ENCODE measurements around the gene RAPSN. TPM values are rescaled to one million over a fixed set of nuclear protein-coding genes. Genes with fewer than 3 reads are reported as not detected.
A peak's percentile ranks its signal among the peaks of the same experiment; 100 is the strongest.

Gene RAPSN
- polyA plus RNA-seq, 2 donors, result 0.13 to 0.16 TPM

- H3K9me3 ChIP-seq (ENCODE audit: control insufficient read depth in 2 of 2, insufficient read depth in 1 of 2, low read depth in 1 of 2, low read length in 1 of 2), result no peaks in the 10 kb centered on the region
- no peaks in the 10 kb centered on the region for H3K4me1 ChIP-seq (ENCODE audit: control insufficient read depth in 2 of 2, insufficient read depth in 2 of 2, low read length in 1 of 2)
- no peak overlapping the region for H3K27ac ChIP-seq (ENCODE audit: low read depth in 2 of 2, low read length in 1 of 2)
- H3K36me3 ChIP-seq (ENCODE audit: control insufficient read depth in 2 of 2, insufficient read depth in 2 of 2, low read length in 1 of 2), result peaks cover 0 to 22% of the 10 kb centered on the region in 2 donors
- 91 to 95% methylated on average over 7 of the region's 7 CpGs for WGBS, 2 donors
- H3K27me3 ChIP-seq (ENCODE audit: control insufficient read depth in 1 of 2, insufficient read depth in 2 of 2, low read length in 2 of 2), result no peaks in the 10 kb centered on the region
- H3K4me3 ChIP-seq (ENCODE audit: low read depth in 1 of 2, low read length in 2 of 2), result no peak overlapping the region
These were observed 36.2 kb upstream of the RAPSN start for GRCh38 chr11:47485107-47485506.

GRCh38 chr11:47483457-47483856 is 34.5 kb upstream of the RAPSN start:
- H3K4me3 ChIP-seq (ENCODE audit: low read depth in 1 of 2, low read length in 2 of 2), result no peak overlapping the region
- WGBS, 2 donors, result 89 to 93% methylated on average over 1 of the region's 1 CpG
- H3K27ac ChIP-seq (ENCODE audit: low read depth in 2 of 2, low read length in 1 of 2), result no peak overlapping the region
- H3K36me3 ChIP-seq (ENCODE audit: control insufficient read depth in 2 of 2, insufficient read depth in 2 of 2, low read length in 1 of 2), result peaks cover 5 to 22% of the 10 kb centered on the region in 2 donors
- H3K9me3 ChIP-seq (ENCODE audit: control insufficient read depth in 2 of 2, insufficient read depth in 1 of 2, low read depth in 1 of 2, low read length in 1 of 2), result no peaks in the 10 kb centered on the region
- no peaks in the 10 kb centered on the region for H3K4me1 ChIP-seq (ENCODE audit: control insufficient read depth in 2 of 2, insufficient read depth in 2 of 2, low read length in 1 of 2)
- no peaks in the 10 kb centered on the region for H3K27me3 ChIP-seq (ENCODE audit: control insufficient read depth in 1 of 2, insufficient read depth in 2 of 2, low read length in 2 of 2)

GRCh38 chr11:47480762-47481161 is 31.8 kb upstream of the RAPSN start:
- Histone ChIP-seq H3K9me3 (ENCODE audit: control insufficient read depth in 2 of 2, insufficient read depth in 1 of 2, low read depth in 1 of 2, low read length in 1 of 2) (no peaks in the 10 kb centered on the region), H3K36me3 (ENCODE audit: control insufficient read depth in 2 of 2, insufficient read depth in 2 of 2, low read length in 1 of 2) (peaks cover 5 to 32% of the 10 kb centered on the region in 2 donors), H3K27ac (ENCODE audit: low read depth in 2 of 2, low read length in 1 of 2) (no peak overlapping the region), H3K27me3 (ENCODE audit: control insufficient read depth in 1 of 2, insufficient read depth in 2 of 2, low read length in 2 of 2) (no peaks in the 10 kb centered on the region), H3K4me3 (ENCODE audit: low read depth in 1 of 2, low read length in 2 of 2) (no peak overlapping the region), H3K4me1 (ENCODE audit: control insufficient read depth in 2 of 2, insufficient read depth in 2 of 2, low read length in 1 of 2) (peaks cover 0 to 2% of the 10 kb centered on the region in 2 donors)
- WGBS, 2 donors, result 93 to 94% methylated on average over 5 to 6 of the region's 6 CpGs

GRCh38 chr11:47478651-47479329 is 29.9 kb upstream of the RAPSN start:
- no peaks in the 10 kb centered on the region for H3K9me3 ChIP-seq (ENCODE audit: control insufficient read depth in 2 of 2, insufficient read depth in 1 of 2, low read depth in 1 of 2, low read length in 1 of 2)
- no peaks in the 10 kb centered on the region for H3K27me3 ChIP-seq (ENCODE audit: control insufficient read depth in 1 of 2, insufficient read depth in 2 of 2, low read length in 2 of 2)
- H3K4me1 ChIP-seq (ENCODE audit: control insufficient read depth in 2 of 2, insufficient read depth in 2 of 2, low read length in 1 of 2), result peaks cover 0 to 2% of the 10 kb centered on the region in 2 donors
- H3K4me3 ChIP-seq (ENCODE audit: low read depth in 1 of 2, low read length in 2 of 2), result no peak overlapping the region
- WGBS, 2 donors, result 86 to 89% methylated on average over 5 of the region's 5 CpGs
- no peak overlapping the region for H3K27ac ChIP-seq (ENCODE audit: low read depth in 2 of 2, low read length in 1 of 2)
- peaks cover 19 to 31% of the 10 kb centered on the region in 2 donors for H3K36me3 ChIP-seq (ENCODE audit: control insufficient read depth in 2 of 2, insufficient read depth in 2 of 2, low read length in 1 of 2)

- Histone ChIP-seq H3K4me1 (ENCODE audit: control insufficient read depth in 2 of 2, insufficient read depth in 2 of 2, low read length in 1 of 2) (peaks cover 0 to 2% of the 10 kb centered on the region in 2 donors), H3K9me3 (ENCODE audit: control insufficient read depth in 2 of 2, insufficient read depth in 1 of 2, low read depth in 1 of 2, low read length in 1 of 2) (no peaks in the 10 kb centered on the region), H3K27ac (ENCODE audit: low read depth in 2 of 2, low read length in 1 of 2) (peak overlapping the region; percentile 60 to 84), H3K36me3 (ENCODE audit: control insufficient read depth in 2 of 2, insufficient read depth in 2 of 2, low read length in 1 of 2) (peaks cover 19 to 30% of the 10 kb centered on the region in 2 donors), H3K4me3 (ENCODE audit: low read depth in 1 of 2, low read length in 2 of 2) (no peak overlapping the region), H3K27me3 (ENCODE audit: control insufficient read depth in 1 of 2, insufficient read depth in 2 of 2, low read length in 2 of 2) (no peaks in the 10 kb centered on the region)
- WGBS, 2 donors, result 63 to 67% methylated on average over 4 of the region's 4 CpGs
These were observed 28.8 kb upstream of the RAPSN start for GRCh38 chr11:47477753-47478152.

- Histone ChIP-seq H3K27ac (ENCODE audit: low read depth in 2 of 2, low read length in 1 of 2) (peak overlapping the region; percentile 60 to 84), H3K4me3 (ENCODE audit: low read depth in 1 of 2, low read length in 2 of 2) (no peak overlapping the region), H3K9me3 (ENCODE audit: control insufficient read depth in 2 of 2, insufficient read depth in 1 of 2, low read depth in 1 of 2, low read length in 1 of 2) (no peaks in the 10 kb centered on the region), H3K27me3 (ENCODE audit: control insufficient read depth in 1 of 2, insufficient read depth in 2 of 2, low read length in 2 of 2) (no peaks in the 10 kb centered on the region), H3K4me1 (ENCODE audit: control insufficient read depth in 2 of 2, insufficient read depth in 2 of 2, low read length in 1 of 2) (peaks cover 0 to 2% of the 10 kb centered on the region in 2 donors), H3K36me3 (ENCODE audit: control insufficient read depth in 2 of 2, insufficient read depth in 2 of 2, low read length in 1 of 2) (peaks cover 19 to 30% of the 10 kb centered on the region in 2 donors)
These were observed 28.4 kb upstream of the RAPSN start for GRCh38 chr11:47477323-47477722.

GRCh38 chr11:47470671-47471070 is 21.7 kb upstream of the RAPSN start:
- WGBS, 2 donors, result 82% methylated on average over 4 of the region's 4 CpGs
- Histone ChIP-seq H3K27me3 (ENCODE audit: control insufficient read depth in 1 of 2, insufficient read depth in 2 of 2, low read length in 2 of 2) (no peaks in the 10 kb centered on the region), H3K4me1 (ENCODE audit: control insufficient read depth in 2 of 2, insufficient read depth in 2 of 2, low read length in 1 of 2) (peaks cover 3 to 4% of the 10 kb centered on the region in 2 donors), H3K36me3 (ENCODE audit: control insufficient read depth in 2 of 2, insufficient read depth in 2 of 2, low read length in 1 of 2) (peaks cover 26 to 38% of the 10 kb centered on the region in 2 donors), H3K27ac (ENCODE audit: low read depth in 2 of 2, low read length in 1 of 2) (peak overlapping the region in 1 of 2 donors; percentile 13), H3K4me3 (ENCODE audit: low read depth in 1 of 2, low read length in 2 of 2) (no peak overlapping the region), H3K9me3 (ENCODE audit: control insufficient read depth in 2 of 2, insufficient read depth in 1 of 2, low read depth in 1 of 2, low read length in 1 of 2) (no peaks in the 10 kb centered on the region)

GRCh38 chr11:47469361-47470179 is 20.6 kb upstream of the RAPSN start:
- H3K27ac ChIP-seq (ENCODE audit: low read depth in 2 of 2, low read length in 1 of 2), result peak overlapping the region in 1 of 2 donors; percentile 36
- peaks cover 3 to 4% of the 10 kb centered on the region in 2 donors for H3K4me1 ChIP-seq (ENCODE audit: control insufficient read depth in 2 of 2, insufficient read depth in 2 of 2, low read length in 1 of 2)
- H3K9me3 ChIP-seq (ENCODE audit: control insufficient read depth in 2 of 2, insufficient read depth in 1 of 2, low read depth in 1 of 2, low read length in 1 of 2), result no peaks in the 10 kb centered on the region
- WGBS, 2 donors, result 80 to 89% methylated on average over 7 of the region's 7 CpGs
- no peaks in the 10 kb centered on the region for H3K27me3 ChIP-seq (ENCODE audit: control insufficient read depth in 1 of 2, insufficient read depth in 2 of 2, low read length in 2 of 2)
- H3K4me3 ChIP-seq (ENCODE audit: low read depth in 1 of 2, low read length in 2 of 2), result no peak overlapping the region
- peaks cover 16 to 35% of the 10 kb centered on the region in 2 donors for H3K36me3 ChIP-seq (ENCODE audit: control insufficient read depth in 2 of 2, insufficient read depth in 2 of 2, low read length in 1 of 2)

GRCh38 chr11:47468598-47469214 is 19.8 kb upstream of the RAPSN start:
- Histone ChIP-seq H3K9me3 (ENCODE audit: control insufficient read depth in 2 of 2, insufficient read depth in 1 of 2, low read depth in 1 of 2, low read length in 1 of 2) (no peaks in the 10 kb centered on the region), H3K27me3 (ENCODE audit: control insufficient read depth in 1 of 2, insufficient read depth in 2 of 2, low read length in 2 of 2) (no peaks in the 10 kb centered on the region), H3K4me3 (ENCODE audit: low read depth in 1 of 2, low read length in 2 of 2) (no peak overlapping the region), H3K27ac (ENCODE audit: low read depth in 2 of 2, low read length in 1 of 2) (peak overlapping the region in 1 of 2 donors; percentile 36), H3K4me1 (ENCODE audit: control insufficient read depth in 2 of 2, insufficient read depth in 2 of 2, low read length in 1 of 2) (peaks cover 3 to 4% of the 10 kb centered on the region in 2 donors), H3K36me3 (ENCODE audit: control insufficient read depth in 2 of 2, insufficient read depth in 2 of 2, low read length in 1 of 2) (peaks cover 11 to 35% of the 10 kb centered on the region in 2 donors)
- 61 to 66% methylated on average over 8 of the region's 8 CpGs for WGBS, 2 donors

Data from esophagus (tissue), 2 donors.